GM21717 (cell line): ENCODE data around the gene PRDM4.

ENCODE experiments used
- ATAC-seq: cut with Tn5 transposase; IDR thresholded peaks from one replicate; pipeline ENCODE4 v1.9.1; 2021; ENCODE audit warnings: mild to moderate bottlenecking, moderate library complexity; ENCODE audit not compliant: unreplicated experiment

Gene PRDM4, protein sequence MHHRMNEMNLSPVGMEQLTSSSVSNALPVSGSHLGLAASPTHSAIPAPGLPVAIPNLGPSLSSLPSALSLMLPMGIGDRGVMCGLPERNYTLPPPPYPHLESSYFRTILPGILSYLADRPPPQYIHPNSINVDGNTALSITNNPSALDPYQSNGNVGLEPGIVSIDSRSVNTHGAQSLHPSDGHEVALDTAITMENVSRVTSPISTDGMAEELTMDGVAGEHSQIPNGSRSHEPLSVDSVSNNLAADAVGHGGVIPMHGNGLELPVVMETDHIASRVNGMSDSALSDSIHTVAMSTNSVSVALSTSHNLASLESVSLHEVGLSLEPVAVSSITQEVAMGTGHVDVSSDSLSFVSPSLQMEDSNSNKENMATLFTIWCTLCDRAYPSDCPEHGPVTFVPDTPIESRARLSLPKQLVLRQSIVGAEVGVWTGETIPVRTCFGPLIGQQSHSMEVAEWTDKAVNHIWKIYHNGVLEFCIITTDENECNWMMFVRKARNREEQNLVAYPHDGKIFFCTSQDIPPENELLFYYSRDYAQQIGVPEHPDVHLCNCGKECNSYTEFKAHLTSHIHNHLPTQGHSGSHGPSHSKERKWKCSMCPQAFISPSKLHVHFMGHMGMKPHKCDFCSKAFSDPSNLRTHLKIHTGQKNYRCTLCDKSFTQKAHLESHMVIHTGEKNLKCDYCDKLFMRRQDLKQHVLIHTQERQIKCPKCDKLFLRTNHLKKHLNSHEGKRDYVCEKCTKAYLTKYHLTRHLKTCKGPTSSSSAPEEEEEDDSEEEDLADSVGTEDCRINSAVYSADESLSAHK

DNA sequence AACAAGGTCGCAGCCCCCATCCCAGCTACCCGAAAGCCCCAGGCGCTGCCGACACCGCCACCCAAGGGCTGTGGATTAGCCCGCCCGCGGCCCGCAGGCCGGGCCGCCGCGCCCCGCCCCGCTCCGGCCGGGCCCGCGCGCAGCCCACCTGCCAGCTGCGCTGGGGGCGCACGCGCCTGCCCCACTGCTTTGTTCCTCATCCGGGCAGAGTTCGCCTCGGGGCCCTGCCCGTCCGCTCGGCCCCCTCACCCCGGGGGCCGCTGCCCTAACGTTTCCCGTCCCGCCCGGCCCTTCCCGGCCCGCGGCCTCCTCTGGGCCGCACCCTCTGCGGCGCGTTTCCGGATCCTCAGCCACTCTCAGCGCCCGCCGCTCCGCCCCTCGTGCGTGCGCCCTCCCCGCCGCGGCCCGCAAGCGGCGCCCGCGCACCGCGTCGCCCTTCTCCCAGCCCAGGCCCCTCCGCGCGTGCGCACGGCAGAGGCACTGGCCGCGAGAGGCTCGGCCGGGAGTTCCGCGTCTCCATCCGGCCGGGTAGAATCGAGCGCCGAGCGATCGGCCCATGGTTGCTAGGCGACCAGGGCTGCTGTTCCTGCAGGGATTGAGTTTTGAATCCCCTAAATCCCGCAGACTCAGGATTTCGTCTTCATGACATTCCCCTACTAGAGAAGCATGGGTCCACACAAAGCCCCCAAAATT is at the start of gene PRDM4:
PRDM4 (minus strand) TSS at position 329 of the 693 bp plus-strand sequence. CDS start 622 bp downstream, outside the sequence.
- ATAC-seq, result peak; percentile 95

- ATAC-seq, result no peak
Observed at GRCh38 chr12:107807471-107808150, 46.7 kb upstream of the PRDM4 start.

GRCh38 chr12:107805488-107806180 is 44.7 kb upstream of the PRDM4 start:
- ATAC-seq, result no peak

DNA sequence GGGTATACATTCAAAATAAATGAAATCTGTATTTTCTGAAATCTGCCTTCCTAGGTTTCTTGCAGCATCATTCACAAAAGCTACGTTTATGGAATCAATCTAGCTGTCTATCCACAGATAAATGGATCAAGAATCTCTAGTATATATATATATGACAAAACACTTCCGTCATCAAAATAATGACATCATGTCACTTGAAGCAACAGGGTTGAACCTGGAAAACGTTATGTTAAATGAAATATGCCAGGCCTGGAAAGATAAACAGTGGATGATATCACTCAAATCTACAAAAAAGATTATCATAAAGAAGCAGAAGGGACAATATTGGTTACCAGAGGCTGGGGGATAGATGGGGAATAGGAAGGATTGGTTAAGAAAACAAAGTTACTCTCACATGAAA is 42.2 kb upstream of the PRDM4 start:
- no peak for ATAC-seq

DNA sequence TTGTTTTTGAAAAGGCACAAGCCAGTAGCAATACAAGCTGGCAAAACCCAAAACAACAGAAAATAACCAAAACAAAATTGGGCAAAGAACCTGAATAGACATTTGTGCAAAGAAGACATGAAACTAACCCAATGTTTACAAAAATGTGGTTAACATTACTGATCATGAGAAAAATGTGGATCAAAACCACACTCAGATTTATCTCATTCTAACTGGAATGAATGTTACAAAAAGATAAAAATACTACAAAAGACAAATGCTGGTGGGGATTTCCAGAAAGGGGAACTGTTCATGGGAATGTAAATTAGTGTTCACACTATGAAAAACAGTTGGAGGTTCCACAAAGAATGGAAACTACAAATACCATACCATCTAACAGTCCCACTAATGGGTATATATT is 40.2 kb upstream of the PRDM4 start:
- no peak for ATAC-seq

GRCh38 chr12:107798580-107798979 is 37.6 kb upstream of the PRDM4 start:
- no peak for ATAC-seq

- no peak for ATAC-seq
Observed at GRCh38 chr12:107794451-107794850, 33.5 kb upstream of the PRDM4 start.

DNA sequence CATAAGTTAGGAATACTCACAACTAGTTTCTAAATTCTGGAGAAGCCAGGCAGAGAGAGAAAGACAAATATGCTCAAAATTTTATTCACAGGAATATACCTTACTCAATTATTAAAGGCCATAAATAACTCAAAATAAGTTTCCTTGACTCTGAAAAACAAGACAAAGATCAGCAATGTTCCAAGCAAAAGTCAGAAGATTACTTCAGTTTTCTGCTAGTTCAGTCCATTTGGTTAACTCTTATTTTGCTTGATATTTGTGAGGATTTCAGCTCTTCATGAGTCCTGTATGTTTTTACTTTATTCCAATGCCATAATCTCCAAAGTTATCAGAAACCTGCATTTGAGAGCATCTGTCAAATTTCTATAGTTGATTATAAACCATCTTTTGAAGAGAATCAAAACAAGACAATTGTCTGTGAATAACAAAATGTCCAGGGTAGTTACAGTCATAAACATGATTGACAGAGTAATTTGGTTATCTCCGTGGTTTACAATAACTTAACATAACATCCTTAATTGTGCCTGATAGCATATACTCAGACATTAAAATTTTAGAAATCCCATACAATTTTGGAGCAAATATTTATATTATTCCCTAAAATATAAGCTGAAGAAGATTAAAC is 30.6 kb upstream of the PRDM4 start:
- no peak for ATAC-seq

- no peak for ATAC-seq
Observed at GRCh38 chr12:107788690-107789458, 27.9 kb upstream of the PRDM4 start.

GRCh38 chr12:107788281-107788680 is 27.3 kb upstream of the PRDM4 start:
- no peak for ATAC-seq

GRCh38 chr12:107783406-107784376 is 22.8 kb upstream of the PRDM4 start:
- peak; percentile 54 for ATAC-seq

DNA sequence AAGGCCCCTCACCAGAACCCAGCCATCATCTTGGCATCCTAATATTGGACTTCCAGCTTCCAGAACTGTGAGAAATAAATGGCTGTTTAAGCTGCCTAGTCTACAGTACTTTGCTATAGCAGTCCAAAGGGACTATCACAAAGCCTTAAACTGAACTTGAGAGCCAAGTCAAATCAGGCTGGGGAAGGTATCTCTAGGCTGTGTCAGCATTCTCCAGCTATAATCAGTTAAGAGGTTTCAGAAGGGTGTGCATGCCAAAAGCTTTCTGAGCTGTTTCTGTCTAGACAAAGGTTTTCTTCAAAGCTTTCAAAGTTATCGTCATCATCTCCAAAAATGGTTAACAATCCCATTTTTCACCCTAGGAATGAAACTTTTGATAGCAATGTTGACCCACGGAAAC is 21.1 kb upstream of the PRDM4 start:
- no peak for ATAC-seq

- ATAC-seq, result no peak
Observed at GRCh38 chr12:107780298-107780697, 19.4 kb upstream of the PRDM4 start.

DNA sequence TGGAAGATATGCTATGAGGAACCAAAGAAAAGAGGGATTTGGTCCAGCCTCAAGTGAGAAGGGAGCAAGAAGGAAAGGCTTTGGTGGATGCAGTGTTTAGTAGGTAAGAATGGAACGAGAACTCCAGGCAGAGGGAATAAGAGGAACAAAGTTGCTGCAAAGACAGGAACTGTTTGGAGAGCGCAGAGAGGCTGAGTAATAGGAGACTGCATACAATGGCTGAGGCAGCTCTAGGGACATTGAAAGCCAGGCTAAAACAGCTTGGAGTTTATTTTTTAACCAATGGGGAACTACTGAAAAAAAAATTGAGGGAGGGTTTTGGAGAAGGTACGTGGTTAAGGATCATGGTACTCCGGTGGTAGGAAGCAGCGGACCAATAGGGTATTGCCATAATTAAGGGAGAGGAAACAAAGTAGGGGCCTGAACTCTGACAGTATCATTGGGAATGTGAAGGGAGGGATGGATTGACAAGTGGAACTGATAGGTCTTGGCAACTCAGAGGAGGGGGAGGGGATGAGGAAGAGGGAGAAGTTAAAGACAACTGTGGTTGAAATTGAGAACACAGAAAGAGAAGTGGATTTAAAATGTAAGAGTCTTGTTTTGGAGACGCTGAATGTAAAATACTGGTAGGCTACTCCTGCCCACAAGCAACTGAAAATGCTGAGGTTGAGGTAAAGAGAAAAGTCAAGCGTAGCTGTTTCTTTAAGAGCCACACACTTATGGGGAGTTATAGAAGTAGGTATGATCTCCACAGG is 18.3 kb upstream of the PRDM4 start:
- peak; percentile 61 for ATAC-seq

GRCh38 chr12:107778383-107779025 is 17.6 kb upstream of the PRDM4 start:
- no peak for ATAC-seq

GRCh38 chr12:107776171-107776570 is 15.2 kb upstream of the PRDM4 start:
- ATAC-seq, result no peak
